Activated T-cell treated with anti-CD3 and anti-CD28 coated beads for 24 hours (primary cell): ENCODE measurements around the gene CEP57L1.
A peak's percentile ranks its signal among the peaks of the same experiment; 100 is the strongest.

Source experiments
- DNase-seq: peaks from one replicate; pipeline ENCODE4 v3.0.0-alpha.2; 2020; ENCODE audit warnings: low read depth

The CEP57L1 gene

DNA sequence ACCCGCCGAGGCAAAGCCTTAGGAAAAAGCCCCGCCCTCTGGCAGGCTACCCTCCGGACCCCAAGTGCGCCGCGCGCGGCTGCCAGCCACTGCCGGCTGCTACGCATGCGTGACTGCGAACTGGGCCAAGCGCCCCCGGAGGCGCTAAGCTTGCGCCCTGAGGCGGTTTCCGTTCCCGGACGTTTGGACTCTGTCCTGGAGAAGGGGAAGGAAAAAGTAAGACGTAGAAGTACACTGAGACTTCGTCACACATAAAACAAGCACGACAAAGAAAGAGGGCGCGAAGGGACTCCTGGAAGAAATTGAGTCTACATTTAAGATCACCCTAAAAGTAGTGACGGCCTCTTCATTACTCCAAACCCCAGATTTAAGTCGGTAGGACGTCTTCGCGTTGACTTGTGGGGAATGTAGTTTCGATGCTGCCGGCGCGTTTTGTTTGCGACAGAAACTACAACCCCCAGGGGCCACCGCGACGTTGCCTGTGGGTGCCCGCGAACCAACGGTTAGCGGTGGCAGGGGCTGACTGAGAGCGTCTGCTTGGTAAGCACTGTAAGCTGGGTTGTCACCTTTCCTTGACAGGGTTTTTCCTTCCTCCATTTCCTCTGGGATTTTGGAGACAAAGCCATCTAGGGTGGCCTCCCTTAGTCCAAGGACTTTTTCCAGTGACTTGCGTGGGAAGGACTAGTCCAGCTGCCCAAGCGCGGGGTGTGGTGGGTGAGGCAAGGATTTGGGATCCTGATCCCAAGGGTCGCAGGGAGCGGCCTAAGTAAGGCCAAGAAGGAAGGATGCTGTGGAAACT is at the start of gene CEP57L1:
Gene CEP57L1, plus strand, starts transcription at position 472 of the 799 bp plus-strand sequence. CDS start 49,715 bp downstream, outside the sequence.
- DNase-seq, result peak; percentile 90

DNA sequence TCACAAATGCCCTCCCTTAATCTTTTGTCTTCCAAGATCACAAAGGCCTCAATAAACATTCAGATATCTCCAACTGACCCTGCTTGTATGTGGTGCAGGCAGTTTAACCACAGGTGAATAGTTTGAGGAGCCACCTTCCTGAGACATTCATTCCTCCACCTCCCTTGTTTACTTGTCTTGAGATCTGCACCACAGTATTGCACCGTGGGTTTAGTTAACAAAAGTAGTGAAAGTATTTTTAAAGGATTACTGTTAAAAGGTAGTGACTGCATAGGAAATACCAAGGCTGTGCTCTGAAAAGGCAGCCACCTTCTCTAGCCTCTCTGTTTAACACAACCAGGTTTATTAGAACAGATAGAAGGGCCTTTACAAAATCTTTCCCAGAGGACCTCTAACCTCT is 47.1 kb upstream of the CEP57L1 start:
- no peak for DNase-seq

GRCh38 chr6:109048670-109049415 is 46.5 kb upstream of the CEP57L1 start:
- no peak for DNase-seq

- DNase-seq, result no peak
These were observed 45.3 kb upstream of the CEP57L1 start for GRCh38 chr6:109050012-109050411.

DNA sequence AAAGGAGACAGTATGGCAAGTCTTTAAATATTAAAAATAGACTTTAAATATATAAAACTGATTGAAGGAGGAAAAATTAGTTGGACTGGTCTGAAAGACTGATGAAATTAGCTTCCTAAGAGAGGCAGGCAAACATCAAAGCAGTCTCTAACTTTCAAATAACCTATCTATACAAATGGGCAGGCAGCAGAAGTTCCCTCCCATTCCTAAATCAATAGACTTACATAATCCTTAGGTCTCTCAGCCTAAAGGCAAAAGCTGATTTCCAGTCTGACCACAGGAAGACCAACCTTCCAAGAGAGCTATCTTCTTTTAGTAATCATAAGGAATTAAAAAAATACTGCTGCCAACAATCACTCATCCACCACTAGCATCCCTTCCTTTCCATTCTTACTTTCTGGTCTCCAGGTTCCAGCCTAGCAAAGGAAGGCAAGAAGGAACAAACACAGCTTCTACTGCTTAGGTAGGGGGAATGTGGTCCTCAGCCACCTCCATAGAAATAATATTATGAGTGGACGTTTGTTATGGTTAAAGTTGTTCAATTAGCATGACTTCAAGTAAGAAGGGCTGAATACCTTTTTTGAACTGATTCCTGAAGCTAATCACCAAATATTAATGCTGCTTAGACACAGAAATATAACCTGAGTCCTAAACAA is 44.7 kb upstream of the CEP57L1 start:
- no peak for DNase-seq

DNA sequence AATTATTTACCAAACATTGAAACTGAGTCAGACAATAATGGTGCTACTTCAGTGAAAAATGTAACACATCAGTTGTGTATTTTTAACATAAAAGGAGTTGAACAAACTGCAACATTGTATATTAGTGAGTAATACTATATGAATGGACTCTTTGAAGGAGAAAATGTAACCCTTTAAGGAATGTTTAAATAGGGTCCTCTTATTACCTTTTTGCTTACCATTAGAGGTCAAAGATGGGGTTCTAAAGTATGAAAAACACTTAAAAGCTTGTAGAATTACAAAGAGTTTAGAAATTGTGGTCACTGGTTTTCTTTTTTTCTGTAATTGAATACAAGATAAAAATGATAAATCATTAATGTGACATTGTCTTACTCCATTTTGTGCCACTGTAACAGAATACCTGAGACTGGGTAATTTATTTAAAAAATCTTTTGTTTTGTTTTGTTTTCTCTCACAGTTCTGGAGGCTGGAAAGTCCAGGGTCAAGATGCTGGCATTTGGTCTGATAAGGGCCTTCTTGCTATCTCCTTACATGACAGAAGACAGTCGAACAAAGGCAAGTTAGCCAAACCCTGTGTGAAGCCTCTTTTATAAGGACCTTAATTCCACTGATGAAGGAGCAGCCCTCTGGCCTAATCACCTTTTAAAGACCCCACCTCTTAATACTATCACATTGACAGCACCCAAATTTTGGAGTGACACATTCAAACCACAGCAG is 43.8 kb upstream of the CEP57L1 start:
- no peak for DNase-seq

GRCh38 chr6:109052018-109052651 is 43.2 kb upstream of the CEP57L1 start:
- no peak for DNase-seq

GRCh38 chr6:109052852-109053251 is 42.5 kb upstream of the CEP57L1 start:
- DNase-seq, result no peak

- DNase-seq, result no peak
These were observed 42.0 kb upstream of the CEP57L1 start for GRCh38 chr6:109053336-109053735.

DNA sequence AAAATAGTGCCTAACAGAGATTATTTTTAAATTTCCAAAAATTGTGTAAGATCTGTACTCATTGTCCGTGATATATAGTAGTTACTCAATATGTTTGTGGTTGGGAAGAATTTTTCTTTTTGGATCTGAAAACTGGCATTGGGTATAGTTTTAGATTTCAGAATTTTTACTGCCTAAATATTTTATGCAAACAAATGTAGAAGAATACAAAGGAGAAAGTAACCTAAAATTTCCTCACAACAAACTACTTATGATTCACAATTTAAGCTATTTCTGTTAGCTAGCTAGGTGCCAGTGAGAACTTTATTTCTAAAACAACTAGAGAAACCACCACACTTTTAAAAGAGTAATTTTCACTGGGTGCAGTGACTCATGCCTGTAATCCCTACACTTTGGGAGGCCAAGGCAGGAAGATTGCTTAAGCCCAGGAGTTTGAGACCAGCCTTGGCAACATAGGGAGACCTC is 39.5 kb upstream of the CEP57L1 start:
- no peak for DNase-seq

- no peak for DNase-seq
These were observed 38.6 kb upstream of the CEP57L1 start for GRCh38 chr6:109056661-109057060.

DNA sequence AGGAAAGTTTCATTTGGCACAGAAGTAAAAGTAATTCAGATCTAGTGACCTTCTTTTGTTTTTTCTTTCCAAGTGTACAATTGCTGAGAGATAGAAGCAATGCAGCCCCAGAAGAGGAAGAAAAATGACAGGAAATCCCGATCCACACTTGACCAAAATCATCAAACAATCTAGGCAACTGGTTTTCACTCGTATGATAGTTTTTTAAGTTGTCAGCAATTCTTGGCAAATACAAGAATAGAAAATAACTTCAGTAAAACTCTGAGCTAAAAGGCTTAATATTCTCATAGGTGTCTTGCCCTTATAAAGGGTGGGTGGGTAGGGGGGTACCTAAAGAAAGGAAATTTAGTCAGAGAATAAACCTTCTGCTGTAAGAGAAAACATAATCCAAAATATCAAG is 36.7 kb upstream of the CEP57L1 start:
- DNase-seq, result no peak

- DNase-seq, result no peak
These were observed 36.2 kb upstream of the CEP57L1 start for GRCh38 chr6:109059153-109059552.

- DNase-seq, result no peak
These were observed 35.7 kb upstream of the CEP57L1 start for GRCh38 chr6:109059571-109060021.

DNA sequence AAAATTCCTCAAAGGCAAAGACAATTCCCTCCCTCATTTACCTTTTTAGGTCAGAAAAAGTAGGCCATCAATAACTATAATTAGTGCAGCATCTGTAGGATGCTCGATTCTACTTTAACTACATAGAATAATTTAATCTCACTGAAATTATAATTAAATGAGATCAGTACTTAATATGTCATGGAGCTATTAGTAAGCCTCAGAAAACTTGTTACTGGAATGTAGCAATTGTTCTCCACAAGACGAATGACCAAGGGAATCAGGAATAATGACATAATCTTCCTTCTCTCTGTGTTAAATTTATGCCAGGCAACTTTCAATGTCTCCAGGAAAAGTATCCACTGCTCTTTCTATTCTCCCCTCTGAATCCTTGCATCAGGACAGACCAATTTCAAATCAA is 34.7 kb upstream of the CEP57L1 start:
- no peak for DNase-seq

DNA sequence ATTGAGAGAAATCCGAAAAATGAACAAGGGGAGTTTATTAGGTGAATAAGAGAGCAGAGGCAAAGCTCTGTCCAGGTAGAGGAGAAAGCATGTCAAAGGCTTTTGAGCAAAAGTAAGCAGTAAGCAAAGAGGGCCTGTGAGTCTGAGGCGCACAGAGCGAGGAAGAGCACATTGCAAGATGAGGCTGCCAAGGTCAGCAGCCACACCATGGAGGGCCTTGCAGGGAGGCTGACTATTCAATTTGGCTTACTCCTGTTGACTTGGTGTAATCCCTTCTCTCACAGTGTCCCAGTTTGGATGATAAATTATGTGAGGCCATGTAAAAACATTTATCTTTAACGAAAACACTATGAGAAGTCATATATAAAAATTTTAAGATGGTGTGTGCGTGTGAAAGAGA is 33.1 kb upstream of the CEP57L1 start:
- DNase-seq, result no peak

- no peak for DNase-seq
These were observed 32.4 kb upstream of the CEP57L1 start for GRCh38 chr6:109062767-109063352.

DNA sequence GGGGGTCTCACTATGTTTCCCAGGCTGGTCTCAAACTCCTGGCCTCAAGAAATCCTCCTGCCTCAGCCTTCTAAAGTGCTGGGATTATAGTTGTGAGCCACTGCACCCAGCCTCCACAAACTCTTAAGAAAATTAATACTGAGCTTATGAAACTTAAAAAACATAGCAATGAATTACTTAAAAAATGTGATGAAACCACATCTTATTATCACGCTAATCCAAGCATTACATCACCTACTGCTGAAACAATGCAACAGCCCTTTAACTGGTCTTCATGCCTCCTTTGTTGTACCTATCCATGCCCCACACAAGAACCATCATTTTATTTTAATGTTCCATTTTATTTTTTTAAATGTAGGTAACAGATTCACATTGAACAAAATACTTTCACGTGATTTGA is 25.6 kb upstream of the CEP57L1 start:
- DNase-seq, result no peak

DNA sequence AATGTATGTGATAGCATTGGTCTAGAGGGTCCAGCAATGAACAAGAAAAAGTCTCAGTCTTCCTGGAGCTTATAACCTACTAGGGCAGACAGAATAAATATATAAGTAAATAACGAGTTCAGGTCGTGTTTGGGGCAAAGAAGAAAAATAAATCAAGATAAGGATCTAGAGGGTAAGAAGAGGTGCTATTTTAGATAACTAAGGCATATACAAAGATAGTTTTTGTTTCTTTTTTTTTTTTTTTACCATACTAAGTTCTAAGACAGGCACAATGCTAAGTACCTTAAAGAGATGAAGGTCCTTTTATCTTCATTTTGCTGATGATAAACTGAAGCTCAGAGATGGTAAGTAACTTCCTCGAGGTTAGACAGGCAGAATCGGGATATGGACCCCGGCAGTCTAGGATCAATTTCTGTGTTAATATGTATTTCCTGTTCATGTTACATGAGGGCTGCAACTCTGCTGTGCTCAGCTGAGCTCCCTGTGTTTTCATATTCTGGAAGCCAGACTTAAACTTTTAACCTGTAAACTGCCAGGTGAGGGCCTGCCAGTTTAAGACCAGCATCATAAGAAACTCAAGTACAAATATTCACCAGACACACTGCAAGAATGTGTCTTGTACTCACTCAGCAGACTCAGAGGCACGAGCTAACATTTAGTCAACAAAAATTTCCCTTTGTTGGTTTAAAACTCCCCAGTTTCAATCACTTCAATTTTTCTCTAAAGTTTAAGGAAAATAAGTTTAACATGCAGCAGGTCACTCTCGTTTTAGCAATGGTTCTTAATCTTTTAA is 24.0 kb upstream of the CEP57L1 start:
- no peak for DNase-seq
